Liver (tissue), 9 donors: Measurements from ENCODE around the gene STAG2. TPM values are rescaled to one million over a fixed set of nuclear protein-coding genes. Genes with fewer than 3 reads are reported as not detected.

Experiments used
- DNase-seq: peaks from one replicate; pipeline ENCODE4 v3.0.0-alpha.2; 2017; ENCODE audit warnings: low spot score
- H3K27ac ChIP-seq, 2 donors: one replicate each; pipeline ENCODE4 v1.7.0; 2013; ENCODE audit warnings: inconsistent platforms in 2 of 2, low read length in 2 of 2, control low read depth in 1 of 2, low read depth in 1 of 2, mild to moderate bottlenecking in 1 of 2
- H3K27me3 ChIP-seq, 4 donors: one replicate each; pipeline versions ENCODE4 v1.6.1 to v1.7.0; 2013; ENCODE audit warnings: low read length in 3 of 4, inconsistent platforms in 1 of 4, mild to moderate bottlenecking in 1 of 4, moderate library complexity in 1 of 4; ENCODE audit not compliant: control insufficient read depth in 4 of 4, insufficient read depth in 4 of 4
- H3K36me3 ChIP-seq, 4 donors: one replicate each; pipeline versions ENCODE4 v1.6.1 to v1.7.0; 2013; ENCODE audit warnings: low read length in 3 of 4, mild to moderate bottlenecking in 3 of 4, low read depth in 1 of 4, moderate library complexity in 1 of 4; ENCODE audit not compliant: control insufficient read depth in 4 of 4, insufficient read depth in 3 of 4
- H3K4me1 ChIP-seq, 4 donors: one replicate each; pipeline versions ENCODE4 v1.6.1 to v1.7.0; 2013; ENCODE audit warnings: low read length in 3 of 4, mild to moderate bottlenecking in 3 of 4, moderate library complexity in 1 of 4; ENCODE audit not compliant: control insufficient read depth in 4 of 4, insufficient read depth in 4 of 4
- H3K4me3 ChIP-seq, 3 donors: one replicate each; pipeline versions ENCODE4 v1.6.1 to v1.7.0; 2013; ENCODE audit warnings: low read length in 3 of 3, control low read depth in 1 of 3, low read depth in 1 of 3, mild to moderate bottlenecking in 1 of 3
- H3K9ac ChIP-seq, 2 donors: one replicate each; pipeline ENCODE4 v1.7.0; 2013; ENCODE audit warnings: low read length in 2 of 2, mild to moderate bottlenecking in 2 of 2, moderate library complexity in 2 of 2, control low read depth in 1 of 2, low read depth in 1 of 2
- H3K9me3 ChIP-seq, 4 donors: one replicate each; pipeline versions ENCODE4 v1.6.1 to v1.7.0; 2013; ENCODE audit warnings: low read length in 3 of 4; ENCODE audit not compliant: control insufficient read depth in 4 of 4
- ATF3 ChIP-seq: IDR thresholded peaks from 2 replicates; pipeline ENCODE4 v1.6.1; 2016; ENCODE audit warnings: antibody characterized with exemption
- CTCF ChIP-seq: fragments of 150-350 bp; IDR thresholded peaks from 2 replicates; pipeline ENCODE4 v1.5.1; 2017; ENCODE audit warnings: improper control_type of control experiment, low read depth, low read length; ENCODE audit not compliant: missing input control
- EGR1 ChIP-seq, 2 donors: IDR thresholded peaks; 2 replicates each; pipeline ENCODE4 v1.6.1; 2016 to 2018; ENCODE audit warnings: antibody characterized with exemption in 2 of 2, low read depth in 2 of 2
- FOXA1 ChIP-seq: IDR thresholded peaks from 2 replicates; pipeline ENCODE4 v1.6.1; 2016; ENCODE audit warnings: antibody characterized with exemption
- FOXA2 ChIP-seq: IDR thresholded peaks from 2 replicates; pipeline ENCODE4 v1.6.1; 2016; ENCODE audit warnings: antibody characterized with exemption
- GABPA ChIP-seq, 2 donors: IDR thresholded peaks in 1 of 2; conservative IDR thresholded peaks in 1 of 2; 2 replicates each; pipeline ENCODE4 v1.6.1; 2016; ENCODE audit warnings: antibody characterized with exemption in 2 of 2, mild to moderate bottlenecking in 1 of 2, moderate library complexity in 1 of 2
- HNF4A ChIP-seq, 2 donors: conservative IDR thresholded peaks; 2 replicates each; pipeline ENCODE4 v1.6.1; 2016; ENCODE audit warnings: antibody characterized with exemption in 2 of 2, mild to moderate bottlenecking in 2 of 2
- HNF4G ChIP-seq: IDR thresholded peaks from 2 replicates; pipeline ENCODE4 v1.6.1; 2016; ENCODE audit warnings: antibody characterized with exemption
- JUND ChIP-seq, 2 donors: IDR thresholded peaks; 2 replicates each; pipeline ENCODE4 v1.6.1; 2016; ENCODE audit warnings: antibody characterized with exemption in 2 of 2
- MAX ChIP-seq: IDR thresholded peaks from 2 replicates; pipeline ENCODE4 v1.6.1; 2016; ENCODE audit warnings: antibody characterized with exemption
- NR2F2 ChIP-seq: IDR thresholded peaks from 2 replicates; pipeline ENCODE4 v1.6.1; 2016; ENCODE audit warnings: antibody characterized with exemption
- RAD21 ChIP-seq, 2 donors: IDR thresholded peaks; 2 replicates each; pipeline ENCODE4 v1.6.1; 2016; ENCODE audit warnings: antibody characterized with exemption in 2 of 2, mild to moderate bottlenecking in 2 of 2
- REST ChIP-seq: IDR thresholded peaks from 2 replicates; pipeline ENCODE4 v1.6.1; 2016; ENCODE audit warnings: antibody characterized with exemption, mild to moderate bottlenecking
- RXRA ChIP-seq, 2 donors: IDR thresholded peaks; 2 replicates each; pipeline ENCODE4 v1.6.1; 2017 to 2018; ENCODE audit warnings: antibody characterized with exemption in 2 of 2, mild to moderate bottlenecking in 1 of 2
- SP1 ChIP-seq: IDR thresholded peaks from 2 replicates; pipeline ENCODE4 v1.6.1; 2018; ENCODE audit warnings: antibody characterized with exemption, mild to moderate bottlenecking
- TAF1 ChIP-seq: conservative IDR thresholded peaks from 2 replicates; pipeline ENCODE4 v1.6.1; 2016; ENCODE audit warnings: antibody characterized with exemption, mild to moderate bottlenecking
- YY1 ChIP-seq: IDR thresholded peaks from 2 replicates; pipeline ENCODE4 v1.6.1; 2016; ENCODE audit warnings: antibody characterized with exemption, mild to moderate bottlenecking
- ZBTB33 ChIP-seq: IDR thresholded peaks from 2 replicates; pipeline ENCODE4 v1.6.1; 2016; ENCODE audit warnings: antibody characterized with exemption
- WGBS: extraction: QIAGEN DNeasy Blood & Tissue Kit; methylation state at CpG from one replicate; pipeline ENCODE4 v1.1.7; 2013; 5-methylcytosine and 5-hydroxymethylcytosine counted together
- polyA plus RNA-seq, 2 donors: library from polyadenylated mRNA; stranded (reverse) in 1 of 2; unstranded in 1 of 2; fragments of 200-250 nt in 1 of 2; fragments of >200 nt in 1 of 2; fragmentation: Nextera tagmentation in 1 of 2; extraction: Ambion mirVana in 1 of 2; gene quantifications; one replicate each; pipeline versions ENCODE4 v1.2.1 to v1.2.3, GENCODE V29; 2013 to 2015
- total RNA-seq, 2 donors: library from RNA; depleted of rRNA; stranded (reverse); fragments of >200 nt; gene quantifications; one replicate each; pipeline ENCODE4 v1.2.3, GENCODE V29; 2014
- donor health status: healthy.
- donor health status: healthy.
- donor health status: healthy.
- donor health status: healthy.
- donor health status: healthy.

Gene STAG2
- total and polyA plus RNA-seq, 4 donors = 9.7 to 71.0 (median 23.9) TPM

- Histone ChIP-seq H3K4me3 (no peak overlapping the region), H3K9ac (no peak overlapping the region), H3K27me3 (no peaks in the 10 kb centered on the region), H3K36me3 (no peaks in the 10 kb centered on the region), H3K4me1 (peaks cover 0 to 9% (median 2%) of the 10 kb centered on the region in 4 donors), H3K27ac (no peak overlapping the region), H3K9me3 (no peaks in the 10 kb centered on the region)
- no peak for TF ChIP-seq RAD21 (IDR thresholded peaks at IDR 0.05)
- TF ChIP-seq ZBTB33 = no peak
- no peak for TF ChIP-seq FOXA2
- no peak for TF ChIP-seq HNF4G
- TF ChIP-seq GABPA (IDR thresholded peaks at IDR 0.05 in 1 of 2, conservative IDR thresholded peaks at IDR 0.05 in 1 of 2) = no peak
- TF ChIP-seq YY1 = no peak
- TF ChIP-seq NR2F2 = no peak
- no peak for TF ChIP-seq EGR1 (IDR thresholded peaks at IDR 0.05; ENCODE audit: low read depth in 2 of 2)
- no peak for TF ChIP-seq HNF4A (conservative IDR thresholded peaks at IDR 0.05)
- no peak for TF ChIP-seq CTCF
- TF ChIP-seq FOXA1 = no peak
- no peak for TF ChIP-seq RXRA (IDR thresholded peaks at IDR 0.05)
- TF ChIP-seq SP1 = no peak
- no peak for TF ChIP-seq MAX
- TF ChIP-seq JUND (IDR thresholded peaks at IDR 0.05) = no peak
- no peak for TF ChIP-seq REST
- no peak for TF ChIP-seq ATF3
- TF ChIP-seq TAF1 = no peak
- 89% methylated on average over 3 of the region's 3 CpGs for WGBS
- DNase-seq = no peak
Measured at GRCh38 chrX:124010157-124010556, 48.7 kb downstream of the STAG2 start.

- no peak for DNase-seq
- Histone ChIP-seq H3K27me3 (no peaks in the 10 kb centered on the region), H3K27ac (no peak overlapping the region), H3K9me3 (no peaks in the 10 kb centered on the region), H3K36me3 (no peaks in the 10 kb centered on the region), H3K9ac (no peak overlapping the region), H3K4me1 (peaks cover 0 to 9% (median 2%) of the 10 kb centered on the region in 4 donors), H3K4me3 (no peak overlapping the region)
- TF ChIP-seq REST (no peak), YY1 (no peak), SP1 (no peak), CTCF (no peak), MAX (no peak), HNF4A (conservative IDR thresholded peaks at IDR 0.05) (no peak), RAD21 (IDR thresholded peaks at IDR 0.05) (no peak)
- WGBS = 94% methylated on average over 3 of the region's 3 CpGs
Measured at GRCh38 chrX:124010566-124010965, 49.1 kb downstream of the STAG2 start.
